22Rv1 (cell line): Measurements from ENCODE around the gene TCF12.

Source experiments
- CTCF ChIP-seq: fragments of 450-650 bp; IDR thresholded peaks from 2 replicates; pipeline ENCODE4 v1.5.1; 2017; ENCODE audit warnings: mild to moderate bottlenecking
- ZFX ChIP-seq: fragments of 450-650 bp; IDR thresholded peaks from 2 replicates; pipeline ENCODE4 v1.6.1; 2017; ENCODE audit warnings: antibody characterized with exemption, borderline replicate concordance

GRCh38 chr15:57133127-57133968 lies 214.9 kb downstream of the TCF12 start:
- TF ChIP-seq CTCF (no peak), ZFX (no peak)
